Karpas-422 (cell line): ENCODE results near the gene HCFC1R1. TPM values are rescaled to one million over a fixed set of nuclear protein-coding genes. Genes with fewer than 3 reads are reported as not detected.
A peak's percentile ranks its signal among the peaks of the same experiment; 100 is the strongest.
"Not testable (repeated sequence)": the region's sequence is repeated elsewhere in the genome, so short reads cannot be mapped to it uniquely, and the experiment has no call there.

Experiments used
- DNase-seq: peaks from one replicate; pipeline ENCODE4 v3.0.0-alpha.2; 2015
- H2AFZ ChIP-seq: fragments of 200-600 bp; sonication (generic); 2 replicates; pipeline ENCODE4 v1.6.1; 2014; ENCODE audit warnings: antibody characterized with exemption, low read length, mixed read lengths
- H3K27ac ChIP-seq: fragments of 200-600 bp; sonication (generic); 2 replicates; pipeline ENCODE4 v1.5.1; 2014; ENCODE audit warnings: mild to moderate bottlenecking, low read length, moderate library complexity
- H3K27me3 ChIP-seq: fragments of 200-600 bp; sonication (generic); 2 replicates; pipeline ENCODE4 v1.6.1; 2014; ENCODE audit warnings: low read length, mixed read lengths
- H3K36me3 ChIP-seq: fragments of 200-600 bp; sonication (generic); 2 replicates; pipeline ENCODE4 v1.6.1; 2014; ENCODE audit warnings: low read length, mixed read lengths; ENCODE audit not compliant: insufficient read depth
- H3K4me1 ChIP-seq: fragments of 200-600 bp; sonication (generic); 2 replicates; pipeline ENCODE4 v1.6.1; 2014; ENCODE audit warnings: mild to moderate bottlenecking, low read length, mixed read lengths
- H3K4me2 ChIP-seq: fragments of 200-600 bp; sonication (generic); 2 replicates; pipeline ENCODE4 v1.6.1; 2014; ENCODE audit warnings: low read length, low read depth, mild to moderate bottlenecking; ENCODE audit not compliant: poor library complexity, severe bottlenecking
- H3K4me3 ChIP-seq: fragments of 200-600 bp; sonication (generic); 2 replicates; pipeline ENCODE4 v1.5.1; 2014; ENCODE audit warnings: mild to moderate bottlenecking, antibody characterized with exemption, low read length, mixed read lengths
- H3K79me2 ChIP-seq: fragments of 200-600 bp; sonication (generic); 2 replicates; pipeline ENCODE4 v1.6.1; 2014; ENCODE audit warnings: mild to moderate bottlenecking, low read length, mixed read lengths
- H3K9ac ChIP-seq: fragments of 200-600 bp; sonication (generic); 2 replicates; pipeline ENCODE4 v1.6.0; 2014; ENCODE audit warnings: low read length
- H3K9me2 ChIP-seq: fragments of 200-600 bp; sonication (generic), shearing (Covaris generic); replicated peaks from 2 replicates; pipeline ENCODE4 v1.6.0; 2014; ENCODE audit warnings: mild to moderate bottlenecking, low read length, moderate library complexity; ENCODE audit not compliant: insufficient read depth
- H3K9me3 ChIP-seq: fragments of 300-700, 200-600 bp; sonication (generic); 2 replicates; pipeline ENCODE4 v1.6.1; 2014; ENCODE audit warnings: low read length, mixed read lengths
- H4K20me1 ChIP-seq: fragments of 200-600 bp; sonication (generic); 2 replicates; pipeline ENCODE4 v1.6.1; 2014; ENCODE audit warnings: mild to moderate bottlenecking, antibody characterized with exemption, low read length, low read depth; ENCODE audit not compliant: insufficient read depth
- total RNA-seq: library from RNA; depleted of rRNA; stranded (reverse); fragments of >200 nt; shearing (Covaris generic); gene quantifications from 2 replicates; pipeline ENCODE4 v1.2.3, GENCODE V29; 2014; ENCODE audit warnings: low replicate concordance; rRNA removed

Gene HCFC1R1, protein sequence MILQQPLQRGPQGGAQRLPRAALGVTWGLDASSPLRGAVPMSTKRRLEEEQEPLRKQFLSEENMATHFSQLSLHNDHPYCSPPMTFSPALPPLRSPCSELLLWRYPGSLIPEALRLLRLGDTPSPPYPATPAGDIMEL
- 51.7 and 67.8 TPM in 2 replicates for total RNA-seq

DNA sequence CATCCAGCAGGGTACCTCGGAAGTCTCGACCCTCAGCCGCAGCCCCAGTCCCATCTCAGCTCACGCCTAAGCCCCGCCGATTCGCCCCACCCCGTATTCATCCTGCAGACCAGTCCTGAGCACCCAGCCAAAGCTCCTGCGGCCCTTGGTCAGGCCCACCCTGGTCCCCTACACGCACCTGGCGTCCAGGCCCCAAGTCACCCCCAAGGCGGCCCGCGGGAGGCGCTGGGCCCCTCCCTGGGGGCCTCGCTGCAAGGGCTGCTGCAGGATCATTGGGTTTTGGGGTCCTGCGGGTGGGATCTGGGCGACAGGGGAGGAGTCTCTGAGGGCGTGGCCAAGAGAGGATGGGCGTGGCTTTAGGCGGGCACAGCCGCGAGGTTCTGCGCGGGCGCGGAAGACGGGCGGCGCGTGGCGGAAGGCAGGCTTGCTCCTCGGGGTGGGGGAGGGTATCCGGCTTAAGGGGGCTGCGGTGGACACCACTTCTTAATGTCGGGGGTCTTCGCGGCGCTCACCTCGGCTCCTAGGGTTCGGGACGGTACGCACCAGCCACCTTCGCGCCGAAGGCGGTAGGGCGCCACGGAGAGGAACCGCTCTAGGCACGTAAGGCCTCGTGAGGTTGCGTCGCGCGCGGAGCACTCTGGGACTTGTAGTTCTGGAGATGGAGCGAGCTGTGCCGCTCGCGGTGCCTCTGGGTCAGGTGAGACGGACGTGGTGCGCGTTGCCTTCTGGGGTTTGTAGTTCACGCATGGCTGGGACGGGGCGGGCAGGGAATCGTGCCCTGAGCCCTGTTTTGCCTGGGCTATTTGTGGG lies at the start of gene HCFC1R1, which contains the start of gene THOC6:
Gene HCFC1R1, minus strand, starts transcription at position 274 of the 810 bp plus-strand sequence. Its CDS starts 1 bp downstream, at position 273.
Gene THOC6, plus strand, starts transcription at position 367 of the 810 bp plus-strand sequence. Its CDS starts 292 bp downstream, at position 659.
- Histone ChIP-seq H3K4me2 (peak within 1 kb of the TSS; percentile 82), H3K9me3 (no peaks in the 10 kb centered on the region), H3K27me3 (no peaks in the 10 kb centered on the region), H3K79me2 (peaks cover 4% of the 10 kb centered on the region), H3K9ac (peak within 1 kb of the TSS; percentile 78), H3K4me3 (peak within 1 kb of the TSS; percentile 70), H3K9me2 (no peaks in the 10 kb centered on the region), H4K20me1 (0 out of 2 replicates have a peak, but pooled peaks cover 3% of the 10 kb centered on the region), H3K36me3 (no peaks in the 10 kb centered on the region; the same call in 1 of the 2 replicates), H2AFZ (peak within 1 kb of the TSS; percentile 63; the same call in 1 of the 2 replicates), H3K4me1 (peaks cover 50% of the 10 kb centered on the region), H3K27ac (peak within 1 kb of the TSS; percentile 66)
- peak; percentile 99 for DNase-seq

DNA sequence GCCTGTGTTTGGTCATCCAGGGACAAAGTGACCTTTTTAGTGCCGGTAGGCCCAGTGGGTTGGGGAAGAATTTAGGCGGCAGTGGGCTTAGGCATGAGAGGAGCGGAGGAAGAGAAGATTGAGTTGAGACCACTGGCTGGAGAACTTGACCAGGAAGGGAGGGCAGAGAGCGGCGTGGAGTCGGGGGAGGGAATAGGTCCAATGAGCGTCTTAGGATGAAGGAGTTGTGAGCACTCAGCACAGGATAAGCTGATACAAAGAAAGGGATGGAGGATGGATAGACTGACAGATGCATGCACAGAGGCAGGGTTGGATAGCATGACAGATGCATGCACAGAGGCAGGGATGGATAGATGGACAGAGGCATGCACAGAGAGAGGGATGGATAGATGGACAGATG lies 49.7 kb upstream of the HCFC1R1 start:
- Histone ChIP-seq H3K4me3 (no peak overlapping the region), H3K9me3 (no peaks in the 10 kb centered on the region), H3K9ac (no peak overlapping the region), H2AFZ (no peak overlapping the region), H3K36me3 (no peaks in the 10 kb centered on the region), H3K9me2 (no peaks in the 10 kb centered on the region), H4K20me1 (no peaks in the 10 kb centered on the region), H3K4me2 (no peak overlapping the region), H3K79me2 (no peaks in the 10 kb centered on the region), H3K27ac (no peak overlapping the region), H3K27me3 (no peaks in the 10 kb centered on the region), H3K4me1 (peaks cover 4% of the 10 kb centered on the region)
- DNase-seq, result no peak

DNA sequence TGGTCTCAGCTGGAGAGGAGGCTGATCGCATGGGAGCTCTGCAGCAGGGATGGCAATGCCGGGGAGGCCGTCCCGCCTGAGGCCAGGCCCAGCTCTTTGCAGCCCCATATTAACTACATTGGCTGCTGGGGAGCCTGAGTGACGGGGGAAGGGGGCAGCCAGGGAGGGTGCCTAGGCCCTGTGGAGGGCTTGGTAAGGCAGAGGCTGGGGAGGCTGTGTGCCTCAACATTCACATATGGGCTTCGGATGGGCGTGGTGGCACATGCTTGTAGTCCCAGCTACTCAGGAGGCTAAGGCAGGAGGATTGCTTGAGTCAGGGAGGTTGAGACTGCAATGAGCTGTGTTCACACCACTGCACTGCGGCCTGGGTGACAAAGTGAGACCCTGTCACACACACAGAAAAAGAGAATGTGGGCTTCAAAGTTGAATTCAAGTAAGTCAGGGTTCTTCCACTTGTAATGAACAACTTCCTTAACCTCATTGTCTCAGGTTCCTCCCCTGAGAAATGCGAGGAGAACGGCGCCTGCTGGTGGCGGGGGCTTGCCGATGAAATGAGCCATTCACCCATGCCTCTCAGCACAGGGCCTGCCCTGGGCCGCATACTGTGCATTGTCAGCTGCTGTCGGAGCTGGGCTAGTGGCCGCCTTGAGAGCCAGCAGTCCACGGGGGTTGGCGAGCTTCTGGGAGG lies 49.0 kb upstream of the HCFC1R1 start:
- not testable (repeated sequence) for H3K9ac ChIP-seq, H3K4me2 ChIP-seq, H3K79me2 ChIP-seq, H3K9me3 ChIP-seq, H3K4me1 ChIP-seq, H3K36me3 ChIP-seq, H3K4me3 ChIP-seq, DNase-seq, H3K9me2 ChIP-seq, H3K27me3 ChIP-seq, H2AFZ ChIP-seq, H3K27ac ChIP-seq, H4K20me1 ChIP-seq

DNA sequence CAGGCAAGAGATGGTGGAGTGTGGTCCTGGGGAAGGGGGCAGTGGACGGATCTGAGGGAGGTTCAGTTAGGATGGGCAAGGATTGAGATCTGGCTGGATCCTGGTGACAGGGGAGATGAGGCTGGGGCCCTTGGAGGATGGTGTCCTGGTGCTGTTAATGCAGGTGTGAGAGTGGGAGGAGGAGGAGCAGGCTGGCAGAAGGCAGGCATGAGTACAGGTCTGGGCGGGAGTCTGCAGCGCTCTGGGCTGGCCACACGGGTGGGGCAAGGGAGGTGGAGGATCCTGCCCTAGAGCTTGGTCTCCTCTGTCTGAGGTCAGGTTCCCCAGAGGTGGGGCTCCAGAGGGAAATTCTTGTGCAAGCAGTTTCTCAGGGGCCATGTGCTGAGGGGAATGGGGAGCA lies 48.4 kb upstream of the HCFC1R1 start:
- H3K9ac ChIP-seq, H3K4me3 ChIP-seq, H3K9me3 ChIP-seq, H3K36me3 ChIP-seq, H3K27ac ChIP-seq, H2AFZ ChIP-seq, H4K20me1 ChIP-seq, H3K4me2 ChIP-seq, H3K27me3 ChIP-seq, H3K79me2 ChIP-seq, H3K9me2 ChIP-seq, H3K4me1 ChIP-seq, DNase-seq: not testable (repeated sequence)

DNA sequence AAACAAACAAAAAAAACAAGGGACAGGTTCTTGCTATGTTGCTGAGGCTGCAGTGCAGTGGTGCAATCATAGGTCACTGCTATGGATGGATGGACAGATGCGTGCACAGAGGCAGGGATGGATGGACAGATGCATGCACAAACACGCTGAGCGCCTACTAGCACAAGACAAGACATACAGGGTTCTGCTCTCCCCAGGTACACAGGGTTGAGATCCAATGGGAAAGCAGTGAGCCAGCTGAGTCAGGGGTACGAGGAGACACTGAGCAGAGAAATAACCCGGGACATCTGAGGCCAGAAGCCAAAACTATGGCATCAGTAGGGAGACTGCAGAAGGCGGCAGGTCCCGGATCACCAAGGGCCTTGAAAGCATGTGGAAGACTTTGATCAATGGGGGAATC lies 47.9 kb upstream of the HCFC1R1 start:
- Histone ChIP-seq H3K9me3 (no peaks in the 10 kb centered on the region), H3K9me2 (no peaks in the 10 kb centered on the region), H3K4me2 (no peak overlapping the region), H4K20me1 (no peaks in the 10 kb centered on the region), H3K4me1 (peaks cover 4% of the 10 kb centered on the region), H3K27ac (no peak overlapping the region), H2AFZ (no peak overlapping the region), H3K79me2 (no peaks in the 10 kb centered on the region), H3K9ac (no peak overlapping the region), H3K36me3 (no peaks in the 10 kb centered on the region), H3K27me3 (no peaks in the 10 kb centered on the region), H3K4me3 (no peak overlapping the region)
- DNase-seq, result no peak

DNA sequence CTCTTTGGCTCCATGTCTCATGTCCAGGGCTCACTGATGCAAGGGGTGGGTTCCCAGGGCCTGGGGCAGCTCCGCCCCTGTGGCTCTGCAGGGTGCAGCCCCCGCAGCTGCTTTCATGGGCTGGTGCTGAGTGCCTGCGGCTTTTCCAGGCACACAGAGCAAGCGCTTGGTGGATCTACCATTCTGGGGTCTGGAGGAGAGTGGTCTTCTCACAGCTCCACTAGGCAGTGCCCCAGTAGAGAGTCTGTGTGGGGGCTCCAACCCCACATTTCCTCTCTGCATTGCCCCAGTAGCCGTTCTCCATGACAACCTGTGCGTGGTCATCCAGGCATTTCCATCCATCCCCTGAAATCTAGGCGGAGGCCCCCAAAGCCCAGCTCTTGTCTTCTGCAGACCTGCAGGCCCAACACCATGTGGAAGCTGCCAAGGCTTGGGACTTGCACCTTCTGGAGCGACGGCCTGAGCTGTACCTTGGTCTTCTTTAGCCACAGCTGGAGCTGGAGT lies 46.9 kb upstream of the HCFC1R1 start:
- H3K9me3 ChIP-seq, result no peaks in the 10 kb centered on the region
- H3K79me2 ChIP-seq, result no peaks in the 10 kb centered on the region
- H3K36me3 ChIP-seq, result no peaks in the 10 kb centered on the region
- no peaks in the 10 kb centered on the region for H3K27me3 ChIP-seq
- H3K9ac ChIP-seq, result no peak overlapping the region
- peaks cover 4% of the 10 kb centered on the region for H3K4me1 ChIP-seq
- H3K4me2 ChIP-seq, result no peak overlapping the region
- no peaks in the 10 kb centered on the region for H4K20me1 ChIP-seq
- H3K4me3 ChIP-seq, result no peak overlapping the region
- H3K27ac ChIP-seq, result no peak overlapping the region
- DNase-seq, result no peak
- H3K9me2 ChIP-seq, result no peaks in the 10 kb centered on the region
- no peak overlapping the region for H2AFZ ChIP-seq

DNA sequence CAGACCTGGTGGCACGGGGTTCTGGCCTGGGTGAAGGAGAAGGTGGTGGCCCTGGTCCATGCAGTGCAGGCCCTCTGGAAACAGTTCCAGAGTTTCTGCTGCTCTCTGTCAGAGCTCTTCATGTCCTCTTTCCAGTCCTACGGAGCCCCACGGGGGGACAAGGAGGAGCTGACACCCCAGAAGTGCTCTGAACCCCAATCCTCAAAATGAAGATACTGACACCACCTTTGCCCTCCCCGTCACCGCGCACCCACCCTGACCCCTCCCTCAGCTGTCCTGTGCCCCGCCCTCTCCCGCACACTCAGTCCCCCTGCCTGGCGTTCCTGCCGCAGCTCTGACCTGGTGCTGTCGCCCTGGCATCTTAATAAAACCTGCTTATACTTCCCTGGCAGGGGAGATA lies 45.4 kb upstream of the HCFC1R1 start:
- not testable (repeated sequence) for H3K36me3 ChIP-seq, H3K9me3 ChIP-seq, H3K4me3 ChIP-seq, H3K27ac ChIP-seq, H3K4me2 ChIP-seq, H2AFZ ChIP-seq, H3K27me3 ChIP-seq, H4K20me1 ChIP-seq, H3K9ac ChIP-seq, H3K4me1 ChIP-seq, H3K9me2 ChIP-seq, DNase-seq, H3K79me2 ChIP-seq

DNA sequence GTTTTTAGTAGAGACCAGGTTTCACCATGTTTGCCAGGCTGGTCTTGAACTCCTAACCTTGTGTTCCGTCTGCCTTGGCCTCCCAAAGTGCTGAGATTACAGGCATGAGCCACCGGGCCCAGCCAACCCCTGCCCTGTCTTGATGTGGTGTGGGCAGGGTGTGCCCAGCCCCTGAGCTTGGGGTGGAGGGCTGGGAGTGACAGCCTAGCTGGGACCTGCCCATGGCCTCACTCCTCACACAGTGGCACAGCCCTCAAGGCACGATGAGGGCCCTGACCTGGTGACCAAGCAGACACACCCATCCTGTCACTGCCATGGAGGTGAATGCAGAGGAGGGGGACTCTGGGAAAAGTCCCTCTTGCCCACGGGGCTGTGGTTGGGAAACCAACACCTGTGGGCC lies 44.7 kb upstream of the HCFC1R1 start:
- Histone ChIP-seq H2AFZ (no peak overlapping the region), H3K36me3 (no peaks in the 10 kb centered on the region), H3K79me2 (no peaks in the 10 kb centered on the region), H3K9me3 (no peaks in the 10 kb centered on the region), H3K4me3 (no peak overlapping the region), H4K20me1 (no peaks in the 10 kb centered on the region), H3K9ac (no peak overlapping the region), H3K27ac (no peak overlapping the region), H3K4me1 (no peaks in the 10 kb centered on the region), H3K4me2 (no peak overlapping the region), H3K27me3 (no peaks in the 10 kb centered on the region), H3K9me2 (no peaks in the 10 kb centered on the region)
- DNase-seq, result no peak
